ENCODE data around the gene TOX2.

Gene TOX2

GRCh38 chr20:43959079-43959919, 44.6 kb downstream of the TOX2 start:
- DNase-seq = peak in 1 of 3 experiments; percentile 47

GRCh38 chr20:43959920-43960227, 45.2 kb downstream of the TOX2 start:
- DNase-seq = no peak

GRCh38 chr20:43960231-43960630, 45.6 kb downstream of the TOX2 start:
- DNase-seq = no peak

GRCh38 chr20:43961116-43961515, 46.5 kb downstream of the TOX2 start:
- DNase-seq = no peak

DNA sequence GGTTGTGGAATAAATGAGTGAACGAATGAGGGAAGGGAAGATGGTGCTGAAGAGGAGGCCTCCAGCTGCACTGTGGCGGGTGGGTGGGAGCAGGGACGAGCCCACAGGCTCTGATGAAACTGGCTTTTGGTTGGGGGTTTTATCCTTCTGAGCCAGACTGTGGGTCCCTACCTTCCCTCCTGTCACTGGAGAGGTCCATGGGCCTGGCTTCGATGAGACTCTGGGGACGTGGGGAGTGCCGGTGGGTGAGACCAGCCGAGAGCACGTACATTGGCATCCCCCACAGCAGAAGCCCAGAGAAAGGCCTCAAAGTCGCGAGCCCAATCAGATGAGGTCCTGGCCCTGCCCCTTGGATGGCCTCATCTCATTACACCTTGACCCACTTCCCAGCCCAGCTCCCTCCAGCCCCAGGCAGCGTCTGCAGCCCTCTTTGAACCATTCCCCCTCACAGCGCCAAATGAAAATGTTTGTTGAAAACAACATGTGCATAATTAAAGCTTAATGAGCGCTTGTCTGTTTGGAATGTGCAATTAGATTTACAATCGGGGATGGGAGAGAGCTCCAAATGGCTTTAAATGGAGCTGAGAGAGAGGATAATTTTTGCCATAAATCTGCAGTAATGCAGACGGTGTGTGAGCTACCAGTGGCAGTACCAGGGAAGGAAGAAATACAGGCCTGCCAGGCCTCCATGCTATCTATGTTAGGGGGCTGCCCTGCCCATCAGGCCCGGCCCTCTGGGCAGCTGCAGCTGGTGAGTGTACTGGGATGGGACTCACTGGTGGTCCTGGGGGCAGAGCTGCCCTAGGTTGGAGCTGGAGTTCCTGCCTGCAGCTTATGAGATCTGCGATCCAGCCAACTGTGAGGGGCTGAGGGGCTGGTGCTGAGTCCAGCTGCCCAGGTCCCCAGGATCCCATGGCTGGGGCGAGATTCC, 47.2 kb downstream of the TOX2 start:
- DNase-seq = peak in 2 of 3 experiments; percentile 24 to 67

- DNase-seq = no peak
Observed at GRCh38 chr20:43962530-43962929, 47.9 kb downstream of the TOX2 start.

DNA sequence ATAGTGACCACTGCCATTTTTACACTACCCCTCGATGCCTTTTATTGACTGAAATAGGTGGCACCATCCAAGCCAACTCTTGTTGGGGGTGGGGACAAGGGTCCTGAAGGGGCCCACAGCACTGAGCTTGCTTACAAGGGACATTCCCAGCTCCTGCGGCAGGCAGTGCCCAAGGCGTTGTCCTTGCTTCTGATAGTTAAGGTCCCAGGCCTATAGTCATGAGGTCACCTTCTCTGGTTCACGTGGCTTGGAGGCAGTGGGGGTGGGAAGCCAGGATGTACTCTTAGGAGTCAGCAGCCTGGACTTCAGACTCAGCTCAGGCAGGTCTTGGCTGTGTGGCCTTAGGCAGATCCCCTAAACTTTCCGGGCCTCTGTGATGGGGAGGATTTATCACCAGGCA, 48.6 kb downstream of the TOX2 start:
- no peak for DNase-seq

- DNase-seq = peak in 2 of 3 experiments; percentile 56 to 86
Observed at GRCh38 chr20:43963872-43964791, 49.5 kb downstream of the TOX2 start.

DNA sequence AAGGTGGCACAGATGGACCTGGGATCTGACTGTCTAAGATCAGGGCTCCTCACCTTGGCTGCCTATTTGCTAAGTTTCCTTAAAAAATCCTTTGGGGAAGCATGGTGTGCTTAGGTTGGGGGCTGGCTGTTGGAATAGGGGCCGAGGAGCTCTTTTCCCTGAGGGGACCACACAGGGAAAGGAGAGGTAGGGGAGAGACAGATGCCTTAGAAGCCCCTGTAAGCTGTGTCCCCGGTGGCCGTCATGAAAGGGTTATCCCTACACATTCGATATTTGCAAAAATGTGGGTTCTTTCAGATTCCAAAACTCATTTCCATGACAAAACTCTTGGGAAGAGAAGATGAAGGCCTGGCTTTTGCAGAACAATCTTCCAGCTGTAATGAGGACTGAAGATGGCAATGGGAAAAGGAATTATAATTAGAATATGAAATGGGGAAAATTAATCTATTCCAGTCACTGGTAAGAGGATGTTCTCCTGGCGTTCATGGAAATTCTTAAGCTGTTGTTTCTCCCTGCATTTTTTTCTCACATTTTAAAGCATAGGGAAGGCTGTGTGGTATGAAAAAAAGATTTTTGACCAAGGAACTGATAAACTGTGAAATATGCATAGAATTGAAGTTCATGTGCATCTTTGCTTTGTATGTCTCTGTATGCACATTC, 53.8 kb downstream of the TOX2 start:
- DNase-seq = no peak

DNA sequence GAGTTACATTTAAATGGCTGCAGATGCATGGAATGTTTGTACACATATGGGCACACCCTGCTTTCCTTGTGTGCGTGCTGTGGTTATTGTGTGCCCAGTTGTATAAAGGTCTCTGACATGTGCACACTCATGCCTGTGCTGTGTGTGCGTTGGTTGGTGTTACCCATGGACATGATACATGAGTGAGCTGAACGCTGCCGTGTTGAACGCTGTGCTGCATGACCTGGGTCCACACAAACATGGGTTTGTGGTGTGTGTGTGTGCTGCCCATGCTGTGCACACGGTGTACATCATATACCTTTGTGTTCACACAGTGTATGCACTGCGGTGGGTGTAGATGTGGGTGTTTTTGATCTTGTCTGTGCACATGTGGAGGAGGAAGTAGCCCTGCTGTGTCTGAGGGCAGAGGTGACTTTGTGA, 54.4 kb downstream of the TOX2 start:
- DNase-seq = no peak

- DNase-seq = peak; percentile 5 to 76 (median 61)
Observed at GRCh38 chr20:43969501-43970182, 55.0 kb downstream of the TOX2 start.

- DNase-seq = no peak
Observed at GRCh38 chr20:43971267-43971666, 56.6 kb downstream of the TOX2 start.

DNA sequence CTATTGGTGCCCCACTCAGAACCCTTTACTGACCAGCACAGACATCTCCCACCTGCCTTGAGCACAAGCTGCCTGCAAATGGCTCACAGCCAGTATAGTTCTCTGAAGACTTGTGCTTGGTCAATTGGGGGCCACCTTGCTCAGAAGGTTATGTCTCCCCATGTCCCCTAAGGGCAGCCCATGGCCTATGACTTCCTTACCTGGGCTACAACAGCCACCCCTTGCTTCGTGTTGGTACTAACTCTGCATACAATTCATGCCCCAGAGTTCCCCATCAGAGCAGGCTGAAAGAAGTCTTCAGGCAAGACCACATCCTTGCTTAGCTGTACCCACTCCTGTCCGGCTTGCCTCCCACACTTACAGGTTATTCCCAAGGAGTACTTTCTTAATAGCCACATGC, 57.4 kb downstream of the TOX2 start:
- no peak for DNase-seq

GRCh38 chr20:43972692-43973091, 58.0 kb downstream of the TOX2 start:
- DNase-seq = no peak

DNA sequence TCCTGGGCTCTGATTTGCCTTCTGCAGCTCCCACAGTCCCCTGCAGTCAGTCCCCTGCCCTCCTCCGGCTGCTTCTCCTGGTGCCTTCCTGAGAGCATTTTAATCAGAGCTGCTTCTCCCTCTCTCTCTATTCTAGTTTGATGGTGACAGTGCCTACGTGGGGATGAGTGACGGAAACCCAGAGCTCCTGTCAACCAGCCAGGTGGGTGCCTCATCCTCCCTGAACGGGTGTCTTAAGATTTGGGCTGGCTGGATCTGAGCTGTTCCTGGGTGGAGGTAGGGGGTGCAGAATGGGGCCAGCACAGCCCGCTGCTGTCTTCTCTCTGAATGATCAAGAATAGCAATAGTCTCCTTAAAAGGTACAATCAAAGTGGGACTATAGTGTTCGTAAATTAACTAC, 58.6 kb downstream of the TOX2 start:
- DNase-seq = no peak

- no peak for DNase-seq
Observed at GRCh38 chr20:43973671-43974450, 59.2 kb downstream of the TOX2 start.

DNA sequence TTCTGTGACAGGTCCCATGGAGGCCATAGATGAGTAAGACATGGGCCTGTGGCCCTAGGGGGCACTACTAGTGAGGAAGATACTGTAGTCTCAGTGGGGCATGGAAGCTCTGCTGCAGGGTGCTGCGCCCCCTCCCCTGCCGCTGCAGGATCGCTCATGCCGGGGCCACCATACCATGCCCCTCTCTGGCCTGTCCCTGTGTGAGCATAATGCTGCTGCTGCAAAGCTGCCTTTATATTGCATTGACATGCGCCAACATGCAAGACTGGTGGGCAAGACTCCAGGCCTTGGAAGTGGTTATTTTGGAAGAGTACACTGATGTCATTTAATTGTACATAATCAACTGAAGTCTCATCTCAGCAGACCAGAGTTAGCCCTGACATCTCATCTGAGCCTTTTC, 60.0 kb downstream of the TOX2 start:
- no peak for DNase-seq

DNA sequence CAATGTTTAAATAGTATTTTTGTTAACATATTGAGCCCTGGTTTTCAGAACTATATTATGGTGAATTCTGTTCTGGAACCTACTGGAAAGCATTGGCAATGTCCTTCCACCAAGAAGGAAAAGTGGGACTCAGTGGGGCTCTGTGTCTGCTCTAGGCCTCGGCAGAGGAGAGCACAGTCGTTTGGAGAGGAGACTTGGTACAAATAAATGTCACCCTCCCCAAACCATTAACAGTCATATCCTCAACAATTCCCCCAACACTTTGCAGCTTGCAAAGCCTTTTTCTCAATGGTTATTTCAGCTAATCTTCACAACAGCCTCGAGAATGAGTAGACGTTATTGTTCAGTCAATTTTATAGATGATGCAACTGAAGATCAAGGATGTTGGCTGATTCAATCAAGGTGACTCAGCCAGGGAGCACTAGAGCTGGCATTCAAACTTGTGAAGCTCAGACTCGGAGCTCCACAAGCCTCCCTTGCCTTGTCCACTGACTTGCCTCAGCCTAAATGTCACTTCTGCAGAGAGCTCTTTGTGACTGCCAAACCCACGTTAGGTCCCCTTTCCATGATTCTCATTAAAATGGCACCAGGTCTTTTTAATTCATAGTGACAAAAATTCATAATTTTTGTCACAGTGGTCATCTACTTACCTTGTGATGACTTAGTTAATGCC, 60.6 kb downstream of the TOX2 start:
- no peak for DNase-seq

DNA sequence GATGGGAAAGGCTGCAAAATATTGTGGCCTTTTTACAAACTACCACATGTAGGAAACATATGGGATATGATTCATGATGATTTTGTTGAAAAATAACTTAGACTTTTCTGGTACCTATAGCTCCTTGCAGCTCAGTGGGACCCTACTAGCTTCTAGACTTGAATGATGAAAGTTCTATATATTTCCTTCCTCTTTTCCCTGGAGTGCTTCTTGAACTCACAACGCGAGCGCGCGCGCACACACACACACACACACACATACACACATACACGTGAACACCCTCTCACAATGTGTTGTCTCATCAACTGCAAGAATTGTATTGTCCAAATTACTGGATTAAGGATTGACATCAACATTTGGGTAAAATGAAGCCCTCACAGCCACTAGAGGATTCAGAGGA, 61.9 kb downstream of the TOX2 start:
- no peak for DNase-seq

GRCh38 chr20:43977252-43977651, 62.6 kb downstream of the TOX2 start:
- DNase-seq = no peak
